Measurements from ENCODE around the gene OR1J2.
"Not testable (repeated sequence)": the region's sequence is repeated elsewhere in the genome, so short reads cannot be mapped to it uniquely, and the experiment has no call there.

The OR1J2 gene, protein sequence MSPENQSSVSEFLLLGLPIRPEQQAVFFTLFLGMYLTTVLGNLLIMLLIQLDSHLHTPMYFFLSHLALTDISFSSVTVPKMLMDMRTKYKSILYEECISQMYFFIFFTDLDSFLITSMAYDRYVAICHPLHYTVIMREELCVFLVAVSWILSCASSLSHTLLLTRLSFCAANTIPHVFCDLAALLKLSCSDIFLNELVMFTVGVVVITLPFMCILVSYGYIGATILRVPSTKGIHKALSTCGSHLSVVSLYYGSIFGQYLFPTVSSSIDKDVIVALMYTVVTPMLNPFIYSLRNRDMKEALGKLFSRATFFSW

DNA sequence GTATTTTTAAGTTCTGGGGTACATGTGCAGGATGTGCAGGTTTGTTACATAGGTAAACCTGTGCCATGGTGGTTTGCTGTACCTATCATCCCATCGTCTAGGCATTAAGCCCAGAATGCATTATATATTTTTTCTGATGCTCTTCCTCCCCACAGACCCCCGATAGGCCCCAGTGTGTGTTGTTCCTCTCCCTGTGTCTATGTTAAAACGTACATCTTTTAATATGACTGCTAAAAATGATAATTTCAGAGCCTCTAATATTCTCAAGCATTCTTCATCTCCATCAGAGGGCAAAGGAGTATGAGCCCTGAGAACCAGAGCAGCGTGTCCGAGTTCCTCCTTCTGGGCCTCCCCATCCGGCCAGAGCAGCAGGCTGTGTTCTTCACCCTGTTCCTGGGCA, at the start of gene OR1J2:
TSS of gene OR1J2 (plus strand) at position 301 of the 400 bp plus-strand sequence. CDS start at position 301, 0 bp downstream.
- DNase-seq: no peak

DNA sequence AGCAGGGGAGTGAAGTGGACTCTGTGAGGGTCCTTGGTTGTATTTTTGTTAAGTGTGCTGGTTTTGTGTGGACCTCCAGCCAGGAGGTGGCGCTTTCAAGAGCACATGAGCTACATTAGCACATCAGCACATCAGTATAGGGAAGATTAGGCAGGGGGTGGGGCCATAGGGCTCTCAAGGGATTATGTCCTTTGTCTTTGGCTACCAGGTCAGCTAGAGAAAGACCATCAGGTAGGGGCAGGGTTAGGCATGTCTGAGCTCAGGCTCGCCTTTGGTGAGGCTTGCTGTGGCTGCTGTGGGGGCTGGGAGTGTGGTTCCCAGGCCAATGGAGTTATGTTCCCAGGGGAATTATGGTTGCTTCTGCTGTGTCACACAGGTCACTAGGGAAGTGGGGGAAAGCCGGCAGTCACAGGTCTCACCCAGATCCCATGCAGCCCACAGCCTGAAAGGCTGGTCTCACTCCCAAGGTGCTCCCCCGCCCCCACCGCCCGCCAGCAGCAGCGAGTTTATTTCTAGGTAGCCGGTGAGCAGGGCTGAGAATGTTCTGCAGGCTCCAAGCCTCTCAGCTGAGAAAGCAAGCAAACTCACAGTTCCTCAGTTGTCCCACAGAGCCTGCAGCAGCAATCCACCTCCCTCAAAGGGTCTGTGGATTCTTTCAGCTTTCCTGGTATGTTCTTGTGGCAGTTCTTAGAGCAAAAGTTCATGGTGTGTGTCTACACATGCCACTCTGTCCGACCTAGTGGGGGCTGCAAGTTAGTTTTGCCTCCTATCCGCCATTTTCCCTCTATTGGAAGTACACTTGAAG, 46.6 kb upstream of the OR1J2 start:
- DNase-seq: peak; percentile 10

DNA sequence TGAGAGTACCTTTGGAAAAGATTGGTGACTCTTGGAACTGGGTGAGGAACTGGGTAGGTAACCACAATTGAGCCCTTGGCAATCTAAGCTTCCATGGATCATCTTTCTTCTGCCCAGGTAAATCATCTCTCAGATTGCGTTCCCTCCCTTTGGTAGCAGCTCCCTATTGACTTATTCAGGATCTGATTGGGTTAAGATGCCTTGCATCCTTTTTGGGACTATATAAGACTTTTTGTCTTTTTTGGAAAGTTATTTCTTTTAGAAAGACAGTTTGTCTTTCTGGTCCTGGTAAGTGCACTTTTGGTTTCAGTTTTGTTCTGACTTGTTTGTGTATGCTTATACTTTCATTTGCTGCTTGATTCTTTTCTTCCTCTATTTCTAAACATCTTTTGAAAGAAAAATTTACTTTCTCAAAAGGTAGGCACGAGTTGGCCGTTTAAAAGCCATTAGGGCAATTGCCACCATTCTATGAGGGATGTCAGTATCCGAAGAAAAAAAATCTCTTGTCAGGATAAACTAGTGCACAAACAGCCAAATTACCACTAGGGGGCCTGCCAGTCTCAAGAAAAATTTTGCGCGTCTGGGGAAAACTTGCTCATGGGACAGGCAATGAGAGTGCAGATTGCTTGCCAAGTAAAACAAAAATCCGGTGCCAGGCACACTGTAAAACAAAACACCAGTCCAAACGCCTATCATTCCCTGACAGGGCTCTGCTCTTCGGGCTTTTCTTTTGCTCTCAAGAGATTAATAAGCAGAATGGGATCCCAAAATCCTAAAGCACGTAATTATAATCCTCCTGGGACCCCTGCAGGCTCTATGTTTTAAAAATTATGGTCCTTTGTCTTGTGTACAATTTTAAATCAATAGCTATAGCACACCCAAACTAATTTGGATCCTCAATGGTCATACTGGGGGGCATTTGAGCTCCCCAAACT, 45.7 kb upstream of the OR1J2 start:
- peak; percentile 45 for DNase-seq

DNA sequence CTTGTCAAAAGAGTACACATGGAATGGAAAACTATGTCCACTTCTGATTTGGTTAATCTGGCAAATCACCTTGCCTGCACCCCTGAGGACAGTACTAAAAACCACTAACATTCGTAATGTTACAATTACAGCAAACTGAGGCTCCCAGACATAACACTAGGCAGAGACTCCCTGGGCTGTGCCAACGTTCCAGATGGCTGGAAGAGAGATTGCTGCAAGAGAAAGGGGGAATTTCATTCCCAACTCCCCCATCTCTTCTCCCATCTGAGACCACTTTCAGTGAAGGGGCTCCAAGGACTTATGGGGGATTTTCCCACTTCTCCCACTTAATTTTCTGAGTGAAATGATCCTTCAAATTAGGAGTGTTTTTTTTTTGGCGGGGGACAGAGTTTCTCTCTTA, 44.1 kb upstream of the OR1J2 start:
- no peak for DNase-seq

DNA sequence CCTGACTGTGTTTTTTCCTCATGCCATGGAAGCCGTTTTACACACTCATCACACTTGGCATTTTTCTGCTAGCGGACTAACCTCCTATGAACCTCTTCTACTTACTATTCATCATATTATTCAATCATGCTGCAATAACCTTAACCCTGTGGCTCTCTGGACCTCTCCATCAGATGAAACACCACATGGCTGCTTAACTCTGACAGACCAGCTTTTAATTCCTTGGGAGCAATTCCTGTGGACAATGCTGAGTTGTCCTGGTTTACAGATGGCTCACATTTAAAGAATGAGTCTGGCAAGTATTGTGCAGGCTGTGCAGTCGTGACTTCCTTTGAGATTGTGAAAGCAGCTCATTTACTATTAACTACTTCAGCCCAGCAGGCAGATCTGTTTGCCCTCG, 41.9 kb upstream of the OR1J2 start:
- DNase-seq: no peak

DNA sequence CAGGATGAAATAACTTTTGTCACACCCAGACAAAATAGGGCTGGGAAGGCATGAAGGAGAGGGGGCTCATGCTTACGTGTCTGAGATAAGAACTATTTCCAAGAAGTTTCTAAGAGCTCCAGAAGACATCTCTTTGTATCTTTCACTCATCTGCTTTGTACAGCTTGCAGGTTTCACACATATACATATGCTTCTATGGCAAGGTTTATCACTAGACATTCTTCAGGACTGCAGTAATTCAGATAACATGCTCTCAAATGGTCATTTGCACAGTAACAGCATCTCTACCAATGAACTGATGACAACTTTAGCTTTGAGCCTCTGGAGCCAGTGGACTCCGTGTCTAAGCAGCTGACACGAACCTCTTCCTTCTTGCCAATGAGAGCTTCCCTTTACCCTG, 36.0 kb upstream of the OR1J2 start:
- DNase-seq: no peak

DNA sequence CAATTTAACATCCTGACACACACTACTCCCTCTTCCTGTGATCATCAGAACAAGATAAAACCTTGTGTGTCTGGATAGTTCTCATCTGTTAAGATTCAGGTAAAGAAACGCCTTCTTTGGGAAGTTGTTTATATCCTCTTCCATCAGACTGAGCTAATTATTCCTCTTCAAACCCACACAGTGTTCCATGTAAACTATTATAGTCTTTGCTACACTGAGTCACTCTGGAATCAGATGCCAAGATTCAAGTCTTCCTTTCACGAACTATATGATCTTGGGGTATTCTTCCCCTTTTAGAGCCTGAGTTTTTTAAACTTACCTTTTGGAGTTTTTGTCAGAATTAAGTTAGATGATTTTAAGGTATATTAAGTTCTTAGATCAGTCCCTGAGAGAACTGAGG, 34.9 kb upstream of the OR1J2 start:
- DNase-seq: no peak

DNA sequence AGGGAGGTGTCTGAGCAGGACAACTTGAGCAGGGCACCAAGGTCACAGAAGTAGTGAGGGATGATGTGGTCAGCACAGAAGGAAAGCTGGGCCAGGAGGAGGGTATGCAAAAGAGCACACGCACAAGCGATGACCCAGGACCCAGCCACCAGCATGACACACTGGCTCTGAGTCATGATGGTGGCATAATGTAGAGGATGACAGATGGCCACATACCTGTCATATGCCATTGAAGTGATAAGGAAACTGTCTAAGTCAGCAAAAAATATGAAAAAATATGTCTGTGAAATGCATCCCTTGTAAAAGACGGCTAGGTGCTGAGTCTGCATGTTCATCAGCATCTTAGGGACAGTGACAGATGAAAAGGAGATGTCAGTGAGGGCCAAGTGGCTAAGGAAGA, 33.3 kb upstream of the OR1J2 start:
- DNase-seq: no peak

DNA sequence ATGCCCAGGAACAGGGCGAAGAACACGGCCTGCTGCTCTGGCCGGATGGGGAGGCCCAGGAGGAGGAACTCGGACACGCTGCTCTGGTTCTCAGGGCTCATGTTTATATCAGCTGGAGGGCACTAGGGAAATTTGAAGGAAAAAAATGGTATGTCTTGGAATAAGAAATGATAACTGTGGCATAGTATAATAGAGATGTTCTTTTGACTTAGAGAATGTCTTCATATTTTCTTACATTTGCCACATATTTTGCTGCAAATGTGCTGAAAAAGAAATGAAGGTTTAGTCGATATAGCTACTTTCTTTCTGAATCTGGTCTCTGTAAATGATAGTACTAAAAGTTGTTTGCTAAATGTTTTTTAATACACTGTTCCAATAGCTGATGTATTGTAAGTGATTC, 32.8 kb upstream of the OR1J2 start, which contains the start of gene OR1J1:
TSS of gene OR1J1 (minus strand) at position 101 of the 400 bp plus-strand sequence. CDS start at position 101, 0 bp downstream.
- no peak for DNase-seq

DNA sequence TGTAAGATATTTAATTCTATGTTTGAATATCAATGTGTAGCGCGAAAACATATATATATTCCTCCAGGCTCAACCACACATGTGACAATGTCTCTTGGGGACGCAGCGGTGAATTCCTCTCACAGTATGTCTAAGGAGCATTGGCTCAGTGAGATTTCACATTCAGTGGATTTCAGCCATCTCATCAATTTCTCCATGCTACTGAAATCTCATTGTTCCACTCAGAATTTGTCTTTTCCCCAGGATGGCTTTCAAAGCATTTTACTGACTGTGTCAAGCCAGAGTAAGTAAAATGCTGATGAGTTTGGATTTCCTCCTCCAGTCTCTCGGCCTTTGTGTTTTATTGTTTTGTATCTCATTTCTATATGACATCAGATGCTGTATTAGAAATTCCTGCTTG, 31.5 kb upstream of the OR1J2 start:
- no peak for DNase-seq

DNA sequence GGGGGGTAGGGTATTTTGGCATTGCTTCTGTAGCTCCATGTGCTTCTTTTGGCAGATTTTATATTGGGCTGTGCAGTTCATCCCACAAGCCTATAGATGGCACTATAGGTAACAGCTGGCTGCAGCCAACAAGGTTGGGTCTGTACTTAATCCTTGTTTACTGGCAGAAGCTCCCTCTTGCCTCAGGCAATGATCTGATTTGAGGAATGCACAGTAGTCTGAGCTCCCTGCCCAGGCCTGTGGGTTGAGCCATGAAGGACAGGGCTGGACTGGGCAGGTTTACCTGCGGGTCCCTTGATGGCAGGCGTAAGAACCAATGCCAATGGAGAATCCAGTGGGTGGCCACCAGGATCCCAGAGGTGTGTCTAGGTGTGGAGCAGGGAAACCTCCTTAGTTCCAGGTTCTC, 11.7 kb upstream of the OR1J2 start:
- DNase-seq: no peak

DNA sequence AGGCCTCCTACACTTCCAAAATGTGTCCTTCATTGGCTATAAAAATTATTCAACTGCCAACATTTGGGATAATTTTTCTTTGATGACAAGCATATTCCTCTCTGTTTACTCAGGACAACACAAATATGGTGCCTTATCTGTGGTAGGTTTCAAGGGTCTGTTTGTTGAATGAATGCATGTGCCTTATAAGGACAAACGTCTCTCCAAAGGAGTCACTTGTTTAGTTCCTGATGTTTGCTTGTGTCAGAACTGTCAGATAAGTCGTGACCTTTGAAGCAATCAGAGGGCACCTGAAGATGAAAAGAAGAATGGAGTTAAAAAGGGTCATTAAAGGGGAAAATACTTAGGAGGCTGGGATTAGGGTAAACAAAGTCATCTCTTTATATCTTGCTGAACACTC, 3.6 kb upstream of the OR1J2 start:
- no peak for DNase-seq

DNA sequence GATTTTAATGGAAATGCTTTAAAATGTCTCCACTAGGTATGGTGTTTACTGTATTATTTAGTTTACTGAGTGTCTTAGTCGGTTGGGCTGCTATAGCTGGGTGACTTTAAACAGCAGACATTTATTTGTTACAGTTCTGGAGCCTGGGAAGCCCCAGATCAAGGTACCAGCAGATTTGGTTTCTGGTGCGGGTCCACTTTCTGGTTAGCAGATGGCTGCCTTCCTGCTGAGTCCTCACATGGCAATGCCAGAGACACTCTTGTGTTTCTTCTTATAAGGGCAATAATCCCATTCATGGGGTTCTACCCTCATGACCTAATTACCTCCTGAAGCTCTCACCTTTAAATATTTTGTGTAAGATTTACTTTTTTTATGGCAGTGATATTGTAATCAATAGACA, 7.6 kb downstream of the OR1J2 start:
- no peak for DNase-seq

DNA sequence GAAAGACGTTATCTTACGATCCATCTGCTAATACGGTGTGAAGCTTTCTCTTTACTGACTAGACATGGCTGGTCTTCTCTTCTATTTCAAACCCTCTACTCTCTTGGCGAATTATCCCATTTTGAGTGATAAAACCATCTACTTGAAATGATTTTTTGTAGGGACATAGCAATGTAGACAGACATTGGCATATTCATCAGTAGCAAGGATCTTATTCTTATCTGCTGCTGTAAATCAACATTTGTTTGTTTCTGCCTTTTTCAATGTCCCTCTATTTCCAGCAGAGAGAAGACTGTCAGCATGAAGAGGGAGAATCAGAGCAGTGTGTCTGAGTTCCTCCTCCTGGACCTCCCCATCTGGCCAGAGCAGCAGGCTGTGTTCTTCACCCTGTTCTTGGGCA, 8.2 kb downstream of the OR1J2 start, which contains the start of gene OR1J4:
TSS of gene OR1J4 (plus strand) at position 301 of the 400 bp plus-strand sequence. CDS start at position 301, 0 bp downstream.
- no peak for DNase-seq

DNA sequence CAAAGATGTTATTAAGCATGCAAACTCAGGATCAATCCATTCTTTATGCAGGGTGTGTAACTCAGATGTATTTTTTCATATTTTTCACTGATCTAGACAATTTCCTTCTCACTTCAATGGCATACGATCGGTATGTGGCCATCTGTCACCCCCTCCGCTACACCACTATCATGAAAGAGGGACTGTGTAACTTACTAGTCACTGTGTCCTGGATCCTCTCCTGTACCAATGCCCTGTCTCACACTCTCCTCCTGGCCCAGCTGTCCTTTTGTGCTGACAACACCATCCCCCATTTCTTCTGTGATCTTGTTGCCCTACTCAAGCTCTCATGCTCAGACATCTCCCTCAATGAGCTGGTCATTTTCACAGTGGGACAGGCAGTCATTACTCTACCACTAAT, 8.8 kb downstream of the OR1J2 start:
- no peak for DNase-seq

DNA sequence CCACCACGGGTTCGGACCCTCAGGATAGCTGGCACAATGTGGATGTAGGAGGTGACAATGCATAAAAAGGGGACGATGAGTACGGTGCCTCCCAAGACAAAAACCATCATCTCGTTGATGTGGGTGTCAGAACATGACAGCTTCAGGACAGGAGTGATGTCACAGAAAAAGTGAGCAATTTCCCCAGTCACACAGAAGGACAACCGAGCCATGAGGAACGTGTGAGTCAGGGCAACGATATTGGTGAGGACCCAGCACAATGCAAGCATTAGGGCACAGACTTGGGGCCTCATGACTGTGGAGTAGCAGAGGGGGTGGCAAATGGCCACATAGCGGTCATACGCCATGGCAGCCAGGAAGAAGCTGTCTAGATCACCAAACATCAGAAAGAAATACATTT, 16.0 kb downstream of the OR1J2 start:
- no peak for DNase-seq

DNA sequence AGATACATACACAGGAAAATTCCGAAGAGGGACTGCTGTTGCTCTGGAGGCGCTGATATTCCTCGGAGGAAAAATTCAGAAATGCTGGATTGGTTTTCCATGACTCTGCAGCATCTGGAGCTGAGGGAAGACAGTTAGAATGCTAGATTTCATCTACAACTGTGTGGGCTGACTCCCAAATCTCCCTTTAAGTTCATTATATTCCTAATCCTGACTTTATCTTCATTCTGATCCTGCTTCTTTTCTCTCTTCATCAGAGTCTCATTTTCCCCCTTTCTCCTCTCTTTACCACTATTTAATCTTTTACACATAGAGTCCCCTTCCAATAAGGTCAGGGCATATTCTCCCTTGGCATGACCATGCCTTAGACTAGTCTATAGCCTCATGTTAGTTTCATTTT, 16.6 kb downstream of the OR1J2 start, which contains the start of gene OR1N1:
TSS of gene OR1N1 (minus strand) at position 101 of the 400 bp plus-strand sequence. CDS start at position 101, 0 bp downstream.
- DNase-seq: no peak

DNA sequence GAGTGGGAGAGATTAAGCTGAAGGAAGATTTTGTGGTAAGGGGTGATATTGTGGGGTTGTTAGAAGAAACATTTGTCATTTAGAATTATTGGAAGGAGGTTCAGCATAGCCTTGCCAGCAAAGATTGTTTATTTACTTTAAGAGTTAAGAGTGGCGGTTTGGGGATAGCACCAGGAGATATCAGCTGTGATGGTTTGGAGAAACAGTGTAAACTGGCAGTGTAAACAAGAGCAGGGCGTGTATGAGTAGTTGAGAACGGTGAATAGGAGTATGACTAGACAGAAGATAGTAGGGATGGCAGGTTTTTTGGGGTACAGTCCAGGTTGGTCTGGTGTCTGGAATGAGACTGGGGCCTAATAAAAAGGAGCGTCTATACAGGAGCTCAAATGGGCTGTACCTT, 20.6 kb downstream of the OR1J2 start:
- not testable (repeated sequence) for DNase-seq

DNA sequence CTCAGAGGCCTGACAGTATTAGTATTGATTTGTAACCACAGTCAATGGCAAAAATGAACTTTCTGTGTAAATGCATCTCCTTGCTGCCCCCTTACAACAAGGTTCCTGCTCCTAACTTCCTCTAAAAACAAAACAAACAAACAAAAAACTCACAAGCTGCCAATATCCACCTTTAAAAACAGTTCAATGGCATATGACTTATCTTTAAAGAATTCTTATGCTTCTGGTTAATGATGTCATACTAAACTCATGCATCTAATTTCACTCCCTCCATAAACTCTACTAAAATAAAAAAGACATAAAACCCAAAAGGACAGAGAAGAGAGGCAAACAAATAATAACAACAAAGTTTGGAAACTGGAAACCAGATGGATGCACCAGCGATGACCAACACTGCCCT, 25.5 kb downstream of the OR1J2 start:
- DNase-seq: no peak

DNA sequence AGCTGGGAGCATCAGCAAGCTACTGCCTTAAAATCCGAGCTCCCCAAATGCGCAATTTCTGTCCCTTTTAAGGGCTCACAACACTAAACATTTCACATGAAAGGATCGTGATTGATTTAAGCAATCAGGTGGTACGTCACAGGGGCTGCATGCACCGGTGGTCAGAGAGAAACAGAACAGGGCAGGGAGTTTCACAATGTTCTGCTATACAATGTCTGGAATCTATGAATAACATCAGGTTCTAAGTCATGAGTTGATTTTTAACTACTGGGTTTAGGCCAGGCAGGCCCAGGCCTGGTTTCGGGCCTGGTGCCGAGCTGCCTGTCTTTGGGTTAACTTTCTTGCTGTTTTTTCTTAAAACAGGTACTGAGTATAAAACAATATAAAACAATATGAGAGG, 26.5 kb downstream of the OR1J2 start:
- DNase-seq: not testable (repeated sequence)

DNA sequence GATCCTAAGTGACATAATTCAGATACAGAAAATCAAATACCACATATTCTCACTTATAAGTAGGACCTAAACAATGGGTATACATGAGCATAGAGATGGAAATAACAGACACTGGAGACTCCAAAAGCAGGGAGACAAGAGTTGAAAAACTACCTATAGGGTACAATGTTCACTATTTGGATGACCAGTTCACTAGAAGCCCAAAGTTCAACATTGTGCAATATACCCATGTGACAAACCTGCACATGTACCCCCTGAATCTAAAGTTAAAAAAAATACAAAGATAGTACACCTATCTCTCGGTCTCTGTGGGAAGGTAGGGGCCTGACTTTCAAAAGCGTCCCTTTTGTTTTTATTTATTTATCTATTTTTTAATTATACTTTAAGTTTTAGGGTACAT, 28.2 kb downstream of the OR1J2 start:
- DNase-seq: no peak

DNA sequence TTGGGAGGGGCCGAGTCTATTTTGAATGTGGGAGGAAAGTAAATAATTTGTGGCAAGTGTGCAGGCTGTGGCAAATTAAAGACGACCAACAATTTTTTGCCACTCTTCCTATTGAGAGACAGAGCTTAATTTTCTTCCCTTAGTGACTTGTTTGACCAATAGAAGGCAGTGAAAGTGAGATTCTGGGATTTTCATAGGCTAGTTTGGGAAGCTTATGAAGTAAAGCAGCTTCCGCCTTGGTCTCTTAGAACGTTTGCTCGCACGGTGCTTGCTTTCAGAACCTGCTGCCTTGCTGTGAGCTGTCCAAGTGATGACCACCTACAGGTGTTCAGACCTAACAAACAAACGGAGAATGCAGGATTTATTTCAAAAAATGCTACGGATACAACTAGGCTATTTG, 35.6 kb downstream of the OR1J2 start:
- DNase-seq: no peak

DNA sequence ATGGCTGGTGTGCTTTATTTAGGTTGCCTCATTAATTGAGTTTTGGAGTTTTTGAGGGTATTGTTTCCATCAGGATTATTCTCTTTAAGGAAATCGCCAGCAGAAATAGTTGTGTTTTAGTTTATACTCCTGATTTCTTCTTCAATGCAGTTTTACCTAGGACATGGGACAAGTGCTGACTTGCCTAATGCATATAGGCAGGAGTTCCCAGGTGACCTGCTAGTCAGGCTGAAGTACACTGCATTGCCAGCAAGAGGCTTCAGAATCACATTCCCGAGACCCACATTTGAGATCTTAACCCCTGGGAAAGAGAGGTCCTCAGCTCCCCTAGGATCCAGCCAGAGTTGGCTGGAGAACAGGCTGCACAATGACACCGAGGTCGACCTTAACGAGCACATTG, 40.8 kb downstream of the OR1J2 start:
- no peak for DNase-seq

Measured in stimulated activated CD4-positive, alpha-beta T cell treated with anti-CD3 and anti-CD28 coated beads, Interleukin-4, amount 100 ng/mL, for 1 hour (primary cell).